K562 (cell line): ENCODE measurements around the gene PDIA5. TPM values are rescaled to one million over a fixed set of nuclear protein-coding genes. Genes with fewer than 3 reads are reported as not detected.

Experiments
- ATAC-seq: fragments of 200-7000 bp; cut with Tn5 transposase; 3 replicates; pipeline ENCODE4 v1.9.1; 2020; ENCODE audit warnings: moderate library complexity
- BruUV-seq: library from RNA; stranded (reverse); fragments of 400-500 nt; replicated peaks from 2 replicates; lab custom pipeline; 2021; lab: Mats Ljungman, UMichigan
- CTCF ChIA-PET: fragments of 300-600 bp; formaldehyde crosslinking; extraction: SDS; loops from one replicate; lab custom pipeline; 2021; ENCODE audit warnings: low intra/inter-chr PET ratio; lab: Yijun Ruan, JAX
- POLR2A ChIA-PET: fragments of 300-600, 350-650 bp; sonication (Branson Sonifier 250); formaldehyde crosslinking; extraction: SDS; loops from one replicate; lab custom pipeline; 2021; ENCODE audit warnings: antibody characterized with exemption, inconsistent platforms; lab: Yijun Ruan, JAX
- DNase-seq, 4 experiments: peaks; one replicate each; pipeline versions ENCODE4 v3.0.0 to v3.0.0-alpha.2; 2011 to 2018; ENCODE audit warnings: low spot score in 3 of 4, mixed read lengths in 3 of 4; ENCODE audit errors: extremely low read depth in 1 of 4
- FAIRE-seq: peaks from 2 replicates; lab custom pipeline; 2011; peaks lifted over from hg19 to GRCh38; lab: Jason Lieb, UNC
- H2AFZ ChIP-seq: 2 replicates; pipeline ENCODE4 v1.6.0; 2011; ENCODE audit warnings: low read depth, low read length, control low read depth, inconsistent platforms
- H3K27ac ChIP-seq: fragments of 200-600 bp; 3 replicates; pipeline ENCODE4 v1.8.0; 2011; ENCODE audit warnings: low read depth, mild to moderate bottlenecking, control low read depth, inconsistent platforms, low read length, moderate library complexity, mixed read lengths; ENCODE audit errors: extremely low read depth
- H3K27me3 ChIP-seq, 2 experiments: fragments of 300-600 bp in 1 of 2; 2 replicates in 1 of 2; 3 replicates in 1 of 2; pipeline versions ENCODE4 v1.6.0 to v1.8.0; 2011; ENCODE audit warnings: inconsistent platforms in 2 of 2, low read length in 2 of 2, mild to moderate bottlenecking in 1 of 2, mixed read lengths in 1 of 2, moderate library complexity in 1 of 2; ENCODE audit not compliant: control insufficient read depth in 2 of 2, insufficient read depth in 2 of 2
- H3K36me3 ChIP-seq: fragments of 300-600 bp; 3 replicates; pipeline ENCODE4 v1.8.0; 2011; ENCODE audit warnings: mild to moderate bottlenecking, low read length, inconsistent platforms; ENCODE audit not compliant: control insufficient read depth, insufficient read depth
- H3K4me1 ChIP-seq, 2 experiments: fragments of 200-600 bp in 1 of 2; replicated peaks in 1 of 2; 2 replicates in 1 of 2; 3 replicates in 1 of 2; pipeline versions ENCODE4 v1.5.1 to v1.8.0; 2011; ENCODE audit warnings: inconsistent platforms in 2 of 2, low read length in 2 of 2, mild to moderate bottlenecking in 1 of 2, mixed read lengths in 1 of 2, moderate library complexity in 1 of 2; ENCODE audit not compliant: control insufficient read depth in 2 of 2, insufficient read depth in 2 of 2
- H3K4me2 ChIP-seq: 2 replicates; pipeline ENCODE4 v1.6.1; 2011; ENCODE audit warnings: low read length, control low read depth, inconsistent platforms, mixed read lengths; ENCODE audit not compliant: insufficient read depth
- H3K4me3 ChIP-seq: fragments of 200-600 bp; sonication (generic), shearing (Covaris generic); 2 replicates; pipeline ENCODE4 v1.5.1; 2016; ENCODE audit warnings: control low read depth, inconsistent platforms
- H3K79me2 ChIP-seq: fragments of 200-600 bp; 3 replicates; pipeline ENCODE4 v1.8.0; 2011; ENCODE audit warnings: low read length, inconsistent platforms; ENCODE audit not compliant: control insufficient read depth, insufficient read depth
- H3K9ac ChIP-seq, 2 experiments: 2 replicates each; pipeline versions ENCODE4 v1.6.0 to v1.6.1; 2011; ENCODE audit warnings: low read depth in 2 of 2, low read length in 2 of 2, control low read depth in 1 of 2, inconsistent platforms in 1 of 2, mild to moderate bottlenecking in 1 of 2, mixed read lengths in 1 of 2; ENCODE audit not compliant: insufficient read depth in 1 of 2
- H3K9me1 ChIP-seq: one replicate; pipeline ENCODE4 v1.6.0; 2011; ENCODE audit warnings: inconsistent platforms, mild to moderate bottlenecking, low read length, moderate library complexity; ENCODE audit not compliant: control insufficient read depth, insufficient read depth
- H3K9me3 ChIP-seq: replicated peaks from 2 replicates; pipeline ENCODE4 v1.5.1; 2011; ENCODE audit warnings: low read depth, low read length, inconsistent platforms; ENCODE audit not compliant: control insufficient read depth, insufficient read depth
- H4K20me1 ChIP-seq: replicated peaks from 2 replicates; pipeline ENCODE4 v1.6.1; 2011; ENCODE audit warnings: low read length, inconsistent platforms, mixed read lengths; ENCODE audit not compliant: control insufficient read depth, insufficient read depth
- BCOR ChIP-seq: fragments of 450-650 bp; IDR thresholded peaks from 2 replicates; pipeline ENCODE4 v1.6.1; 2016
- EP300 ChIP-seq: IDR thresholded peaks from 2 replicates; pipeline ENCODE4 v1.6.1; 2012; ENCODE audit warnings: low read length, improper control_type of control experiment
- HLTF ChIP-seq: fragments of 450-650 bp; IDR thresholded peaks from 2 replicates; pipeline ENCODE4 v1.6.1; 2016
- MAFF ChIP-seq: IDR thresholded peaks from 2 replicates; pipeline ENCODE4 v1.6.1; 2012; ENCODE audit warnings: low read length, improper control_type of control experiment
- MBD2 ChIP-seq: sonication (generic); IDR thresholded peaks from 2 replicates; pipeline ENCODE4 v1.6.1; 2016; ENCODE audit warnings: low read depth, borderline replicate concordance
- MTA3 ChIP-seq: fragments of 450-650 bp; formaldehyde crosslinking; IDR thresholded peaks from 2 replicates; pipeline ENCODE4 v1.6.1; 2017; ENCODE audit warnings: mild to moderate bottlenecking, borderline replicate concordance
- NR4A1 ChIP-seq, 2 experiments: fragments of 250-450 bp in 1 of 2; fragments of 450-650 bp in 1 of 2; sonication (Bioruptor Pico) in 1 of 2; IDR thresholded peaks; 2 replicates each; pipeline versions ENCODE4 v1.4.0 to v1.6.1; 2016 to 2020; ENCODE audit warnings: mild to moderate bottlenecking in 2 of 2, missing compliant biosample characterization in 1 of 2, missing genetic modification characterization in 1 of 2, moderate library complexity in 1 of 2
- PHB ChIP-seq: fragments of 250-450 bp; sonication (Bioruptor Pico); IDR thresholded peaks from 2 replicates; pipeline ENCODE4 v1.5.0; 2021
- POLR2B ChIP-seq: fragments of 450-650 bp; IDR thresholded peaks from 2 replicates; pipeline ENCODE4 v1.6.1; 2018; ENCODE audit warnings: low read depth; ENCODE audit not compliant: partially characterized antibody
- STAT5A ChIP-seq: IDR thresholded peaks from 2 replicates; pipeline ENCODE4 v1.6.1; 2012; ENCODE audit warnings: low read length, inconsistent platforms, borderline replicate concordance
- TCF3 ChIP-seq: sonication (generic); formaldehyde crosslinking; IDR thresholded peaks from 2 replicates; pipeline ENCODE4 v1.4.0; 2020; ENCODE audit warnings: mild to moderate bottlenecking, missing genetic modification reagents
- TFAM ChIP-seq: fragments of 250-450 bp; sonication (Bioruptor Pico); conservative IDR thresholded peaks from 2 replicates; pipeline ENCODE4 v1.5.0; 2021; ENCODE audit warnings: mild to moderate bottlenecking, moderate library complexity
- ZNF12 ChIP-seq: sonication (generic); formaldehyde crosslinking; IDR thresholded peaks from 2 replicates; pipeline ENCODE4 v1.4.0; 2020; ENCODE audit warnings: mild to moderate bottlenecking, missing genetic modification reagents
- ZNF263 ChIP-seq: sonication (generic); formaldehyde crosslinking; IDR thresholded peaks from 2 replicates; pipeline ENCODE4 v1.8.0; 2022; ENCODE audit warnings: mild to moderate bottlenecking, missing genetic modification reagents, borderline replicate concordance
- ZNF717 ChIP-seq: fragments of 250-450 bp; sonication (Bioruptor Pico); IDR thresholded peaks from 2 replicates; pipeline ENCODE4 v1.5.0; 2021
- WGBS: fragments of 100-300 bp; shearing (Covaris generic); methylation state at CpG from one replicate; pipeline ENCODE4 v1.1.6; 2016; ENCODE audit warnings: low coverage, mixed read lengths; ENCODE audit not compliant: insufficient coverage; ENCODE audit errors: missing lambda C conversion rate; 5-methylcytosine and 5-hydroxymethylcytosine counted together
- in situ Hi-C: fragments of 300-500 bp; cut with MboI; formaldehyde crosslinking; loops from 4 replicates; pipeline ENCODE4 v1.15.0; 2018; ENCODE audit warnings: inconsistent platforms, mixed read lengths
- intact Hi-C: fragments of 100-400 bp; cut with micrococcal nuclease; formaldehyde crosslinking; loops from 2 replicates; pipeline ENCODE4 v1.14.2; 2022
- polyA plus RNA-seq, 8 experiments: library from polyadenylated mRNA; depleted of rRNA in 4 of 8; stranded (reverse) in 5 of 8; unstranded in 3 of 8; fragments of >200 nt; fragmentation: Nextera tagmentation in 2 of 8; fragmentation: Illumina TruSeq in 1 of 8; extraction: Ambion mirVana in 2 of 8; extraction: Trizol in 1 of 8; gene quantifications; 2 replicates each; pipeline versions ENCODE4 v1.2.1 to v1.2.3, GENCODE V29; 2011 to 2014; ENCODE audit warnings: inconsistent platforms in 1 of 8, missing spikeins in 1 of 8
- total RNA-seq, 7 experiments: library from RNA; depleted of rRNA in 6 of 7; stranded (reverse); fragments of >200 nt in 6 of 7; fragmentation: Illumina TruSeq in 2 of 7; extraction: Trizol in 2 of 7; gene quantifications; 2 replicates each; pipeline versions ENCODE4 v1.2.1 to v1.2.3, GENCODE V29; 2011 to 2021; ENCODE audit warnings: low replicate concordance in 1 of 7
- TF ChIP-seq, protein P1 (sequence below): sonication (generic); formaldehyde crosslinking; IDR thresholded peaks from 2 replicates; pipeline ENCODE4 v1.8.1; 2023; ENCODE audit warnings: mild to moderate bottlenecking, missing genetic modification reagents, moderate library complexity
- TF ChIP-seq, protein P2 (sequence below), 2 experiments: fragments of 150-350 bp in 1 of 2; IDR thresholded peaks; 2 replicates each; pipeline ENCODE4 v1.6.1; 2012 to 2016; ENCODE audit warnings: low read depth in 2 of 2, low read length in 2 of 2, mild to moderate bottlenecking in 1 of 2, moderate library complexity in 1 of 2

Gene PDIA5
- total and polyA plus RNA-seq, 9 of the 15 experiments (the other 6 are each of a cell fraction or from before 2014, with no cell fraction given), result 3.4 to 31.8 (median 19.6) TPM

DNA sequence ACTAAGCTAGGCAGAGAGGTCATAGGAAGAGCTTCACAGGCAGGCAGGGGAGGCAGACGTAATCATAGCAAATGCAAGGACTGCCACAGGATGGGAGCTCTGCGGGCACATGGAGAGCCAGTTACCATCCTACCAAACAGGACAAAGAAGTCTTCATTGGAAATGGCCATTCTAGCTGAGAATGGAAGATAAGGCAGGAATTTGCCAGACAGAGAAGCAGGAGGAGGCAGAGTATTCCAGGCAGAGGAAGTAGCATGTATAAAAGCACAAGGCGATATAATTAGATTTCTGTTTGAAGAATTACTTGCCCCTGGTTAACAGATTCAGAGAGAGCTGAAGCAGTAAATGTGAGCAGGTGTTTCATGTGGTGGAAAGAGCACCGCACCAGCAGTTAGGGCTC, 35.8 kb upstream of the PDIA5 start (continued):
- TF ChIP-seq, protein P1, sequence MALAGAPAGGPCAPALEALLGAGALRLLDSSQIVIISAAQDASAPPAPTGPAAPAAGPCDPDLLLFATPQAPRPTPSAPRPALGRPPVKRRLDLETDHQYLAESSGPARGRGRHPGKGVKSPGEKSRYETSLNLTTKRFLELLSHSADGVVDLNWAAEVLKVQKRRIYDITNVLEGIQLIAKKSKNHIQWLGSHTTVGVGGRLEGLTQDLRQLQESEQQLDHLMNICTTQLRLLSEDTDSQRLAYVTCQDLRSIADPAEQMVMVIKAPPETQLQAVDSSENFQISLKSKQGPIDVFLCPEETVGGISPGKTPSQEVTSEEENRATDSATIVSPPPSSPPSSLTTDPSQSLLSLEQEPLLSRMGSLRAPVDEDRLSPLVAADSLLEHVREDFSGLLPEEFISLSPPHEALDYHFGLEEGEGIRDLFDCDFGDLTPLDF (CRISPR knock-in tag), result no peak
- TF ChIP-seq ZNF717 (CRISPR knock-in tag) (no peak), MTA3 (no peak), ZNF12 (CRISPR knock-in tag) (no peak), STAT5A (no peak)

DNA sequence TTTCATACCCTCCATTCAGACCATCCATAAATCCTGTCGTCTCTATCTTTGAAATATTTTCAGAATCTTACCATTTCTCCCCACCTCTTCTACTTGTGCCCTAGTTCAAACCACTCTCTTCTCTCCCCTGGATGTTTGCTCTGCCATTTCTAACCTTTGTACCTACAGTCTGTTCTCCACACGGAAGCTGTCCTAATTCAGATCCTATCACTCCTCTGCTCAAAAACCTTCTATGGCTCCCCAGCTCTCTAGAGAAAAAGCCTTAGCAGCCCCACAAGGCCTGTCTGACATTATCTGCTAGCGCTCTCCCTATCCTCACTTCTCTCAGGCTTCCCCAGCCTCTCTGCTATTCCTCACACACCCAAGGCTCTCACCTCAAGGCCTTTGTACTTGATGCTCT, 34.8 kb upstream of the PDIA5 start:
- H3K9me3 ChIP-seq, result no peaks in the 10 kb centered on the region
- H3K27ac ChIP-seq, result no peak overlapping the region
- H3K4me1 ChIP-seq, result peaks cover 5 to 14% of the 10 kb centered on the region in 2 experiments; a peak in 4 of 5 replicates
- no peak overlapping the region for H3K4me3 ChIP-seq
- no peaks in the 10 kb centered on the region for H3K79me2 ChIP-seq
- ChIA-PET POLR2A (interaction anchor here (0.5 to 0.6 kb wide), 2 partner anchors 49 to 106 kb away, joined by 3 read pairs; no protein-coding TSS in a partner anchor), CTCF (no interaction called here)
- no peak overlapping the region for H3K4me2 ChIP-seq
- BruUV-seq, result no TSS peak
- no peaks in the 10 kb centered on the region for H4K20me1 ChIP-seq
- H3K9me1 ChIP-seq, result no peaks in the 10 kb centered on the region
- FAIRE-seq (no peak), ATAC-seq (no peak), DNase-seq (no peak)
- H3K36me3 ChIP-seq, result no peaks in the 10 kb centered on the region
- no peak overlapping the region for H3K9ac ChIP-seq
- in situ Hi-C loops (no loop called here), intact Hi-C loops (loop anchor here (10.0 kb wide), 1 partner anchor 233 kb away; no protein-coding TSS in a partner anchor)
- H3K27me3 ChIP-seq, result peaks cover 7 to 26% of the 10 kb centered on the region in 2 experiments; a peak in 4 of 5 replicates
- 0% methylated on average over 3 of the region's 3 CpGs for WGBS
- H2AFZ ChIP-seq, result no peak overlapping the region
- no peak for TF ChIP-seq MAFF
- TF ChIP-seq BCOR, result no peak
- TF ChIP-seq, protein P1 (CRISPR knock-in tag), result no peak
- TF ChIP-seq POLR2B, result no peak
- TF ChIP-seq ZNF263 (CRISPR knock-in tag), result no peak
- TF ChIP-seq, protein P2, sequence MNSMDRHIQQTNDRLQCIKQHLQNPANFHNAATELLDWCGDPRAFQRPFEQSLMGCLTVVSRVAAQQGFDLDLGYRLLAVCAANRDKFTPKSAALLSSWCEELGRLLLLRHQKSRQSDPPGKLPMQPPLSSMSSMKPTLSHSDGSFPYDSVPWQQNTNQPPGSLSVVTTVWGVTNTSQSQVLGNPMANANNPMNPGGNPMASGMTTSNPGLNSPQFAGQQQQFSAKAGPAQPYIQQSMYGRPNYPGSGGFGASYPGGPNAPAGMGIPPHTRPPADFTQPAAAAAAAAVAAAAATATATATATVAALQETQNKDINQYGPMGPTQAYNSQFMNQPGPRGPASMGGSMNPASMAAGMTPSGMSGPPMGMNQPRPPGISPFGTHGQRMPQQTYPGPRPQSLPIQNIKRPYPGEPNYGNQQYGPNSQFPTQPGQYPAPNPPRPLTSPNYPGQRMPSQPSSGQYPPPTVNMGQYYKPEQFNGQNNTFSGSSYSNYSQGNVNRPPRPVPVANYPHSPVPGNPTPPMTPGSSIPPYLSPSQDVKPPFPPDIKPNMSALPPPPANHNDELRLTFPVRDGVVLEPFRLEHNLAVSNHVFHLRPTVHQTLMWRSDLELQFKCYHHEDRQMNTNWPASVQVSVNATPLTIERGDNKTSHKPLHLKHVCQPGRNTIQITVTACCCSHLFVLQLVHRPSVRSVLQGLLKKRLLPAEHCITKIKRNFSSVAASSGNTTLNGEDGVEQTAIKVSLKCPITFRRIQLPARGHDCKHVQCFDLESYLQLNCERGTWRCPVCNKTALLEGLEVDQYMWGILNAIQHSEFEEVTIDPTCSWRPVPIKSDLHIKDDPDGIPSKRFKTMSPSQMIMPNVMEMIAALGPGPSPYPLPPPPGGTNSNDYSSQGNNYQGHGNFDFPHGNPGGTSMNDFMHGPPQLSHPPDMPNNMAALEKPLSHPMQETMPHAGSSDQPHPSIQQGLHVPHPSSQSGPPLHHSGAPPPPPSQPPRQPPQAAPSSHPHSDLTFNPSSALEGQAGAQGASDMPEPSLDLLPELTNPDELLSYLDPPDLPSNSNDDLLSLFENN (IDR thresholded peaks at IDR 0.05; ENCODE audit: low read depth in 2 of 2, low read length in 2 of 2), result no peak
- no peak for TF ChIP-seq MBD2
- no peak for TF ChIP-seq EP300
- no peak for TF ChIP-seq TFAM (CRISPR knock-in tag)
- no peak for TF ChIP-seq NR4A1 (CRISPR knock-in tag; IDR thresholded peaks at IDR 0.05)
- TF ChIP-seq NR4A1 (tag; IDR thresholded peaks at IDR 0.05), result no peak
- no peak for TF ChIP-seq TCF3
- no peak for TF ChIP-seq PHB (CRISPR knock-in tag)
- no peak for TF ChIP-seq MTA3
- no peak for TF ChIP-seq HLTF
